HEK293 (cell line): Measurements from ENCODE around the gene CSNK1G1.
A peak's percentile ranks its signal among the peaks of the same experiment; 100 is the strongest.

Experiments
- BCL11A ChIP-seq: fragments of 450-650 bp; formaldehyde crosslinking; IDR thresholded peaks from 2 replicates; pipeline ENCODE4 v1.5.1; 2016; ENCODE audit warnings: low read depth, missing biosample characterization, missing genetic modification characterization
- CTCF ChIP-seq: fragments of 450-650 bp; formaldehyde crosslinking; IDR thresholded peaks from 2 replicates; pipeline ENCODE4 v1.5.1; 2016; ENCODE audit warnings: missing biosample characterization, missing genetic modification characterization
- HOXA7 ChIP-seq: sonication (generic); formaldehyde crosslinking; IDR thresholded peaks from 2 replicates; pipeline ENCODE4 v1.8.1; 2022; ENCODE audit warnings: missing genetic modification reagents, borderline replicate concordance
- IKZF3 ChIP-seq: fragments of 450-650 bp; IDR thresholded peaks from 2 replicates; pipeline ENCODE4 v1.5.0; 2018; ENCODE audit warnings: missing biosample characterization, mild to moderate bottlenecking, missing genetic modification characterization, moderate library complexity
- RBAK ChIP-seq: fragments of 450-650 bp; formaldehyde crosslinking; IDR thresholded peaks from 2 replicates; pipeline ENCODE4 v1.5.1; 2016; ENCODE audit warnings: missing biosample characterization, missing genetic modification characterization
- ZBTB17 ChIP-seq: fragments of 450-650 bp; formaldehyde crosslinking; IDR thresholded peaks from 2 replicates; pipeline ENCODE4 v1.5.1; 2016; ENCODE audit warnings: missing biosample characterization, missing genetic modification characterization
- ZBTB21 ChIP-seq: fragments of 450-650 bp; formaldehyde crosslinking; IDR thresholded peaks from 2 replicates; pipeline ENCODE4 v1.5.1; 2017; ENCODE audit warnings: missing biosample characterization, missing genetic modification characterization
- ZNF10 ChIP-seq: fragments of 450-650 bp; formaldehyde crosslinking; IDR thresholded peaks from 2 replicates; pipeline ENCODE4 v1.5.1; 2017; ENCODE audit warnings: missing biosample characterization, missing genetic modification characterization
- ZNF112 ChIP-seq: fragments of 450-650 bp; formaldehyde crosslinking; IDR thresholded peaks from 2 replicates; pipeline ENCODE4 v1.5.0; 2017; ENCODE audit warnings: missing biosample characterization, missing genetic modification characterization
- ZNF175 ChIP-seq: fragments of 450-650 bp; formaldehyde crosslinking; IDR thresholded peaks from 2 replicates; pipeline ENCODE4 v1.5.1; 2016; ENCODE audit warnings: missing biosample characterization, missing genetic modification characterization
- ZNF184 ChIP-seq: fragments of 450-650 bp; IDR thresholded peaks from 2 replicates; pipeline ENCODE4 v1.5.1; 2018; ENCODE audit warnings: missing biosample characterization, mild to moderate bottlenecking, missing genetic modification characterization
- ZNF24 ChIP-seq: fragments of 450-650 bp; formaldehyde crosslinking; IDR thresholded peaks from 2 replicates; pipeline ENCODE4 v1.5.1; 2016; ENCODE audit warnings: missing biosample characterization, missing genetic modification characterization
- ZNF266 ChIP-seq: fragments of 450-650 bp; formaldehyde crosslinking; IDR thresholded peaks from 2 replicates; pipeline ENCODE4 v1.5.1; 2016; ENCODE audit warnings: missing biosample characterization, missing genetic modification characterization, low read depth
- ZNF311 ChIP-seq: fragments of 450-650 bp; formaldehyde crosslinking; IDR thresholded peaks from 2 replicates; pipeline ENCODE4 v1.5.1; 2017; ENCODE audit warnings: missing biosample characterization, missing genetic modification characterization, borderline replicate concordance
- ZNF341 ChIP-seq: fragments of 450-650 bp; formaldehyde crosslinking; IDR thresholded peaks from 2 replicates; pipeline ENCODE4; 2016; ENCODE audit warnings: low read depth, missing biosample characterization, missing genetic modification characterization
- ZNF391 ChIP-seq: fragments of 450-650 bp; formaldehyde crosslinking; IDR thresholded peaks from 2 replicates; pipeline ENCODE4 v1.5.1; 2016; ENCODE audit warnings: low read depth, missing biosample characterization, missing genetic modification characterization, borderline replicate concordance
- ZNF473 ChIP-seq: fragments of 450-650 bp; formaldehyde crosslinking; IDR thresholded peaks from 2 replicates; pipeline ENCODE4 v1.5.1; 2017; ENCODE audit warnings: missing biosample characterization, missing genetic modification characterization
- ZNF48 ChIP-seq: fragments of 450-650 bp; formaldehyde crosslinking; IDR thresholded peaks from 2 replicates; pipeline ENCODE4 v1.5.1; 2016; ENCODE audit warnings: missing biosample characterization, missing genetic modification characterization
- ZNF548 ChIP-seq: fragments of 450-650 bp; formaldehyde crosslinking; IDR thresholded peaks from 2 replicates; pipeline ENCODE4 v1.5.1; 2016; ENCODE audit warnings: missing biosample characterization, missing genetic modification characterization
- ZNF623 ChIP-seq: fragments of 450-650 bp; formaldehyde crosslinking; IDR thresholded peaks from 2 replicates; pipeline ENCODE4 v1.5.1; 2016; ENCODE audit warnings: missing biosample characterization, missing genetic modification characterization
- ZNF639 ChIP-seq: fragments of 450-650 bp; formaldehyde crosslinking; IDR thresholded peaks from 2 replicates; pipeline ENCODE4 v1.5.1; 2016; ENCODE audit warnings: missing biosample characterization, missing genetic modification characterization
- ZNF645 ChIP-seq: fragments of 450-650 bp; formaldehyde crosslinking; IDR thresholded peaks from 2 replicates; pipeline ENCODE4; 2016; ENCODE audit warnings: missing biosample characterization, missing genetic modification characterization
- ZNF701 ChIP-seq: fragments of 450-650 bp; formaldehyde crosslinking; IDR thresholded peaks from 2 replicates; pipeline ENCODE4 v1.5.1; 2016; ENCODE audit warnings: missing biosample characterization, missing genetic modification characterization
- TF ChIP-seq, protein P1 (sequence below): fragments of 450-650 bp; formaldehyde crosslinking; IDR thresholded peaks from 2 replicates; pipeline ENCODE4 v1.5.1; 2017; ENCODE audit warnings: missing biosample characterization, missing genetic modification characterization
- TF ChIP-seq, protein P2 (sequence below): fragments of 450-650 bp; formaldehyde crosslinking; IDR thresholded peaks from 2 replicates; pipeline ENCODE4 v1.5.1; 2016; ENCODE audit warnings: missing biosample characterization, missing genetic modification characterization, low read depth
- TF ChIP-seq, protein P3 (sequence below): fragments of 450-650 bp; formaldehyde crosslinking; conservative IDR thresholded peaks from 2 replicates; pipeline ENCODE4 v1.5.1; 2016; ENCODE audit warnings: low read depth, missing biosample characterization, missing genetic modification characterization
- TF ChIP-seq, protein P4 (sequence below): fragments of 450-650 bp; formaldehyde crosslinking; IDR thresholded peaks from 2 replicates; pipeline ENCODE4 v1.5.0; 2017; ENCODE audit warnings: missing biosample characterization, missing genetic modification characterization, borderline replicate concordance

Gene CSNK1G1

GRCh38 chr15:64387562-64388168 is 31.7 kb upstream of the CSNK1G1 start, which contains the start of gene TRIP4 (continued):
- TF ChIP-seq, protein P1, sequence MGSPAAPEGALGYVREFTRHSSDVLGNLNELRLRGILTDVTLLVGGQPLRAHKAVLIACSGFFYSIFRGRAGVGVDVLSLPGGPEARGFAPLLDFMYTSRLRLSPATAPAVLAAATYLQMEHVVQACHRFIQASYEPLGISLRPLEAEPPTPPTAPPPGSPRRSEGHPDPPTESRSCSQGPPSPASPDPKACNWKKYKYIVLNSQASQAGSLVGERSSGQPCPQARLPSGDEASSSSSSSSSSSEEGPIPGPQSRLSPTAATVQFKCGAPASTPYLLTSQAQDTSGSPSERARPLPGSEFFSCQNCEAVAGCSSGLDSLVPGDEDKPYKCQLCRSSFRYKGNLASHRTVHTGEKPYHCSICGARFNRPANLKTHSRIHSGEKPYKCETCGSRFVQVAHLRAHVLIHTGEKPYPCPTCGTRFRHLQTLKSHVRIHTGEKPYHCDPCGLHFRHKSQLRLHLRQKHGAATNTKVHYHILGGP (tag by site-specific recombination) = no peak
- TF ChIP-seq CTCF (peak; percentile 71), ZNF548 (tag by site-specific recombination) (no peak), ZNF266 (tag by site-specific recombination) (no peak), RBAK (tag by site-specific recombination) (no peak), ZNF639 (tag by site-specific recombination) (peak; percentile 99), ZNF701 (tag by site-specific recombination) (no peak), BCL11A (tag by site-specific recombination) (no peak), ZNF184 (tag by site-specific recombination) (no peak; the same call in 1 of the 2 replicates), ZBTB17 (tag by site-specific recombination) (peak; percentile 97), ZNF473 (no peak), HOXA7 (no peak), ZNF48 (no peak), ZNF391 (tag by site-specific recombination) (peak; percentile 99), ZNF112 (tag by site-specific recombination) (no peak), ZNF175 (tag by site-specific recombination) (no peak), ZNF645 (0 out of 2 replicates have a peak, but pooled peaks have one; percentile 67), IKZF3 (peak; percentile 69), ZNF311 (tag by site-specific recombination) (no peak), ZBTB21 (tag by site-specific recombination) (peak; percentile 75), ZNF24 (peak; percentile 98), ZNF341 (peak; percentile 79), ZNF623 (peak; percentile 44), ZNF10 (peak; percentile 70; the same call in 1 of the 2 replicates)
- TF ChIP-seq, protein P2, sequence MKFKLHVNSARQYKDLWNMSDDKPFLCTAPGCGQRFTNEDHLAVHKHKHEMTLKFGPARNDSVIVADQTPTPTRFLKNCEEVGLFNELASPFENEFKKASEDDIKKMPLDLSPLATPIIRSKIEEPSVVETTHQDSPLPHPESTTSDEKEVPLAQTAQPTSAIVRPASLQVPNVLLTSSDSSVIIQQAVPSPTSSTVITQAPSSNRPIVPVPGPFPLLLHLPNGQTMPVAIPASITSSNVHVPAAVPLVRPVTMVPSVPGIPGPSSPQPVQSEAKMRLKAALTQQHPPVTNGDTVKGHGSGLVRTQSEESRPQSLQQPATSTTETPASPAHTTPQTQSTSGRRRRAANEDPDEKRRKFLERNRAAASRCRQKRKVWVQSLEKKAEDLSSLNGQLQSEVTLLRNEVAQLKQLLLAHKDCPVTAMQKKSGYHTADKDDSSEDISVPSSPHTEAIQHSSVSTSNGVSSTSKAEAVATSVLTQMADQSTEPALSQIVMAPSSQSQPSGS (tag by site-specific recombination) = 0 out of 2 replicates have a peak, but pooled peaks have one; percentile 27
- TF ChIP-seq, protein P3, sequence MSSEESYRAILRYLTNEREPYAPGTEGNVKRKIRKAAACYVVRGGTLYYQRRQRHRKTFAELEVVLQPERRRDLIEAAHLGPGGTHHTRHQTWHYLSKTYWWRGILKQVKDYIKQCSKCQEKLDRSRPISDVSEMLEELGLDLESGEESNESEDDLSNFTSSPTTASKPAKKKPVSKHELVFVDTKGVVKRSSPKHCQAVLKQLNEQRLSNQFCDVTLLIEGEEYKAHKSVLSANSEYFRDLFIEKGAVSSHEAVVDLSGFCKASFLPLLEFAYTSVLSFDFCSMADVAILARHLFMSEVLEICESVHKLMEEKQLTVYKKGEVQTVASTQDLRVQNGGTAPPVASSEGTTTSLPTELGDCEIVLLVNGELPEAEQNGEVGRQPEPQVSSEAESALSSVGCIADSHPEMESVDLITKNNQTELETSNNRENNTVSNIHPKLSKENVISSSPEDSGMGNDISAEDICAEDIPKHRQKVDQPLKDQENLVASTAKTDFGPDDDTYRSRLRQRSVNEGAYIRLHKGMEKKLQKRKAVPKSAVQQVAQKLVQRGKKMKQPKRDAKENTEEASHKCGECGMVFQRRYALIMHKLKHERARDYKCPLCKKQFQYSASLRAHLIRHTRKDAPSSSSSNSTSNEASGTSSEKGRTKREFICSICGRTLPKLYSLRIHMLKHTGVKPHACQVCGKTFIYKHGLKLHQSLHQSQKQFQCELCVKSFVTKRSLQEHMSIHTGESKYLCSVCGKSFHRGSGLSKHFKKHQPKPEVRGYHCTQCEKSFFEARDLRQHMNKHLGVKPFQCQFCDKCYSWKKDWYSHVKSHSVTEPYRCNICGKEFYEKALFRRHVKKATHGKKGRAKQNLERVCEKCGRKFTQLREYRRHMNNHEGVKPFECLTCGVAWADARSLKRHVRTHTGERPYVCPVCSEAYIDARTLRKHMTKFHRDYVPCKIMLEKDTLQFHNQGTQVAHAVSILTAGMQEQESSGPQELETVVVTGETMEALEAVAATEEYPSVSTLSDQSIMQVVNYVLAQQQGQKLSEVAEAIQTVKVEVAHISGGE (tag by site-specific recombination) = peak; percentile 100
- TF ChIP-seq, protein P4, sequence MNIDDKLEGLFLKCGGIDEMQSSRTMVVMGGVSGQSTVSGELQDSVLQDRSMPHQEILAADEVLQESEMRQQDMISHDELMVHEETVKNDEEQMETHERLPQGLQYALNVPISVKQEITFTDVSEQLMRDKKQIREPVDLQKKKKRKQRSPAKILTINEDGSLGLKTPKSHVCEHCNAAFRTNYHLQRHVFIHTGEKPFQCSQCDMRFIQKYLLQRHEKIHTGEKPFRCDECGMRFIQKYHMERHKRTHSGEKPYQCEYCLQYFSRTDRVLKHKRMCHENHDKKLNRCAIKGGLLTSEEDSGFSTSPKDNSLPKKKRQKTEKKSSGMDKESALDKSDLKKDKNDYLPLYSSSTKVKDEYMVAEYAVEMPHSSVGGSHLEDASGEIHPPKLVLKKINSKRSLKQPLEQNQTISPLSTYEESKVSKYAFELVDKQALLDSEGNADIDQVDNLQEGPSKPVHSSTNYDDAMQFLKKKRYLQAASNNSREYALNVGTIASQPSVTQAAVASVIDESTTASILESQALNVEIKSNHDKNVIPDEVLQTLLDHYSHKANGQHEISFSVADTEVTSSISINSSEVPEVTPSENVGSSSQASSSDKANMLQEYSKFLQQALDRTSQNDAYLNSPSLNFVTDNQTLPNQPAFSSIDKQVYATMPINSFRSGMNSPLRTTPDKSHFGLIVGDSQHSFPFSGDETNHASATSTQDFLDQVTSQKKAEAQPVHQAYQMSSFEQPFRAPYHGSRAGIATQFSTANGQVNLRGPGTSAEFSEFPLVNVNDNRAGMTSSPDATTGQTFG (tag by site-specific recombination) = peak; percentile 93; the same call in 1 of the 2 replicates
